ENCODE measurements around the gene CACFD1. TPM values are rescaled to one million over a fixed set of nuclear protein-coding genes. Genes with fewer than 3 reads are reported as not detected.

Gene CACFD1
- total and polyA plus RNA-seq, 2 of the 13 experiments (the other 11 are each of a cell fraction or from before 2014, with no cell fraction given): 13.8 to 14.6 TPM

DNA sequence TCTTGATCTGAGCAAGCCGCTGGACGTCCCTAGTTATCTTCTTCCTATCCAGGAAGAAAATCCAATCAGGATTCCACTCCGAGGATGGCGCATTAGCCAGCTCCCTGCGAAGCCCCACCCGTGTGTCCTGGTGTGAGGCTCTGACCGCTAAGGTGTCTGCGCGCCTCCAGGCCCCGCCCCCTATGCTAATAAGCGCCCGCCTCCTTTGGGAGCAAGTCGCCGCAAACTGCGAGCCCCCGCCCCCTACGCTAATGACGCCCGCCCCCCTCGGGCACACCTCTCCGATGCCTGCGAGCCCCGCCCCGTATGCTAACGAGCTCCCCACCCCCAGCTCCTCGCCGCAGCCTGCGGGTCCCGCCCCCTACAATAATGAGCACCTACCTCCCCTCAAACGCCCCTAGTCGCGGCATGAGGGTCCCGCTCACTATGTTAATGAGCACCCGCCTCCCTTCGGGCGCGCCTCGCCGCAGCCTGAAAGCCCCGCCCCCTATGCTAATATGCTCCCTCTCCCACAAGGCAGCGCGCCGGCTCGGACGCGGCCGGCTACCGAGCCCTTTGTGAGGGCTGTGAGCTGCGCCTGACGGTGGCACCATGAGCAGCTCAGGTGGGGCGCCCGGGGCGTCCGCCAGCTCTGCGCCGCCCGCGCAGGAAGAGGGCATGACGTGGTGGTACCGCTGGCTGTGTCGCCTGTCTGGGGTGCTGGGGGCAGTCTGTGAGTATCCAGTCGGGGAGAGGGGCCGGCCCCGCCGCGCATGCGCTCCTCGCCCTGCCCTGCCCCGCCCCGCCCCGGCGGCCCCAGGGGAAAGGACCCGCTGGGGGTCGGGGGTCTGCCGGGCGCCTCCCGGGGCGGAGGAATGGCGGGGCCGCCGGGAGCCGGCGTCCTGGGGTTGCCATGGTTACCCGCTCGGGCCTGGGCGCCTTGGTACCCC lies at the start of gene CACFD1 (continued):
- TF ChIP-seq, protein P1, sequence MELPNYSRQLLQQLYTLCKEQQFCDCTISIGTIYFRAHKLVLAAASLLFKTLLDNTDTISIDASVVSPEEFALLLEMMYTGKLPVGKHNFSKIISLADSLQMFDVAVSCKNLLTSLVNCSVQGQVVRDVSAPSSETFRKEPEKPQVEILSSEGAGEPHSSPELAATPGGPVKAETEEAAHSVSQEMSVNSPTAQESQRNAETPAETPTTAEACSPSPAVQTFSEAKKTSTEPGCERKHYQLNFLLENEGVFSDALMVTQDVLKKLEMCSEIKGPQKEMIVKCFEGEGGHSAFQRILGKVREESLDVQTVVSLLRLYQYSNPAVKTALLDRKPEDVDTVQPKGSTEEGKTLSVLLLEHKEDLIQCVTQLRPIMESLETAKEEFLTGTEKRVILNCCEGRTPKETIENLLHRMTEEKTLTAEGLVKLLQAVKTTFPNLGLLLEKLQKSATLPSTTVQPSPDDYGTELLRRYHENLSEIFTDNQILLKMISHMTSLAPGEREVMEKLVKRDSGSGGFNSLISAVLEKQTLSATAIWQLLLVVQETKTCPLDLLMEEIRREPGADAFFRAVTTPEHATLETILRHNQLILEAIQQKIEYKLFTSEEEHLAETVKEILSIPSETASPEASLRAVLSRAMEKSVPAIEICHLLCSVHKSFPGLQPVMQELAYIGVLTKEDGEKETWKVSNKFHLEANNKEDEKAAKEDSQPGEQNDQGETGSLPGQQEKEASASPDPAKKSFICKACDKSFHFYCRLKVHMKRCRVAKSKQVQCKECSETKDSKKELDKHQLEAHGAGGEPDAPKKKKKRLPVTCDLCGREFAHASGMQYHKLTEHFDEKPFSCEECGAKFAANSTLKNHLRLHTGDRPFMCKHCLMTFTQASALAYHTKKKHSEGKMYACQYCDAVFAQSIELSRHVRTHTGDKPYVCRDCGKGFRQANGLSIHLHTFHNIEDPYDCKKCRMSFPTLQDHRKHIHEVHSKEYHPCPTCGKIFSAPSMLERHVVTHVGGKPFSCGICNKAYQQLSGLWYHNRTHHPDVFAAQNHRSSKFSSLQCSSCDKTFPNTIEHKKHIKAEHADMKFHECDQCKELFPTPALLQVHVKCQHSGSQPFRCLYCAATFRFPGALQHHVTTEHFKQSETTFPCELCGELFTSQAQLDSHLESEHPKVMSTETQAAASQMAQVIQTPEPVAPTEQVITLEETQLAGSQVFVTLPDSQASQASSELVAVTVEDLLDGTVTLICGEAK (IDR thresholded peaks at IDR 0.05): no peak
- TF ChIP-seq, protein P1 (CRISPR knock-in tag; IDR thresholded peaks at IDR 0.05): no peak
- TF ChIP-seq SRSF9 (IDR thresholded peaks at IDR 0.05; ENCODE audit: borderline replicate concordance, insufficient read depth, low read depth, low read length, poor library complexity, severe bottlenecking): no peak
- TF ChIP-seq ZNF788 (CRISPR knock-in tag; IDR thresholded peaks at IDR 0.05; ENCODE audit: borderline replicate concordance): no peak
- TF ChIP-seq, protein P2, sequence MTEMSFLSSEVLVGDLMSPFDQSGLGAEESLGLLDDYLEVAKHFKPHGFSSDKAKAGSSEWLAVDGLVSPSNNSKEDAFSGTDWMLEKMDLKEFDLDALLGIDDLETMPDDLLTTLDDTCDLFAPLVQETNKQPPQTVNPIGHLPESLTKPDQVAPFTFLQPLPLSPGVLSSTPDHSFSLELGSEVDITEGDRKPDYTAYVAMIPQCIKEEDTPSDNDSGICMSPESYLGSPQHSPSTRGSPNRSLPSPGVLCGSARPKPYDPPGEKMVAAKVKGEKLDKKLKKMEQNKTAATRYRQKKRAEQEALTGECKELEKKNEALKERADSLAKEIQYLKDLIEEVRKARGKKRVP (CRISPR knock-in tag; IDR thresholded peaks at IDR 0.05): no peak
- no peak for TF ChIP-seq BRD4 (CRISPR knock-in tag; IDR thresholded peaks at IDR 0.05)
- TF ChIP-seq ZNF282 (IDR thresholded peaks at IDR 0.05; ENCODE audit: partially characterized antibody): no peak
- TF ChIP-seq KAT8 (CRISPR knock-in tag; IDR thresholded peaks at IDR 0.05): no peak
- TF ChIP-seq, protein P3, sequence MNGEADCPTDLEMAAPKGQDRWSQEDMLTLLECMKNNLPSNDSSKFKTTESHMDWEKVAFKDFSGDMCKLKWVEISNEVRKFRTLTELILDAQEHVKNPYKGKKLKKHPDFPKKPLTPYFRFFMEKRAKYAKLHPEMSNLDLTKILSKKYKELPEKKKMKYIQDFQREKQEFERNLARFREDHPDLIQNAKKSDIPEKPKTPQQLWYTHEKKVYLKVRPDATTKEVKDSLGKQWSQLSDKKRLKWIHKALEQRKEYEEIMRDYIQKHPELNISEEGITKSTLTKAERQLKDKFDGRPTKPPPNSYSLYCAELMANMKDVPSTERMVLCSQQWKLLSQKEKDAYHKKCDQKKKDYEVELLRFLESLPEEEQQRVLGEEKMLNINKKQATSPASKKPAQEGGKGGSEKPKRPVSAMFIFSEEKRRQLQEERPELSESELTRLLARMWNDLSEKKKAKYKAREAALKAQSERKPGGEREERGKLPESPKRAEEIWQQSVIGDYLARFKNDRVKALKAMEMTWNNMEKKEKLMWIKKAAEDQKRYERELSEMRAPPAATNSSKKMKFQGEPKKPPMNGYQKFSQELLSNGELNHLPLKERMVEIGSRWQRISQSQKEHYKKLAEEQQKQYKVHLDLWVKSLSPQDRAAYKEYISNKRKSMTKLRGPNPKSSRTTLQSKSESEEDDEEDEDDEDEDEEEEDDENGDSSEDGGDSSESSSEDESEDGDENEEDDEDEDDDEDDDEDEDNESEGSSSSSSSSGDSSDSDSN (CRISPR knock-in tag; IDR thresholded peaks at IDR 0.05): no peak
- no peak for TF ChIP-seq ZSCAN30 (CRISPR knock-in tag; IDR thresholded peaks at IDR 0.05)
- TF ChIP-seq NR1H2 (CRISPR knock-in tag; IDR thresholded peaks at IDR 0.05; ENCODE audit: borderline replicate concordance, low read depth): no peak
- TF ChIP-seq ZNF431 (CRISPR knock-in tag; IDR thresholded peaks at IDR 0.05; ENCODE audit: borderline replicate concordance, low read depth): no peak
- no peak for TF ChIP-seq CBX2 (IDR thresholded peaks at IDR 0.05; ENCODE audit: low read depth, low read length)
- no peak for TF ChIP-seq CBX2 (CRISPR knock-in tag; IDR thresholded peaks at IDR 0.05; ENCODE audit: low read depth)
- TF ChIP-seq, protein P4, sequence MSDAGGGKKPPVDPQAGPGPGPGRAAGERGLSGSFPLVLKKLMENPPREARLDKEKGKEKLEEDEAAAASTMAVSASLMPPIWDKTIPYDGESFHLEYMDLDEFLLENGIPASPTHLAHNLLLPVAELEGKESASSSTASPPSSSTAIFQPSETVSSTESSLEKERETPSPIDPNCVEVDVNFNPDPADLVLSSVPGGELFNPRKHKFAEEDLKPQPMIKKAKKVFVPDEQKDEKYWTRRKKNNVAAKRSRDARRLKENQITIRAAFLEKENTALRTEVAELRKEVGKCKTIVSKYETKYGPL (CRISPR knock-in tag; IDR thresholded peaks at IDR 0.05): 0 out of 2 replicates have a peak, but pooled peaks have one; percentile 34
- no peak for TF ChIP-seq MIXL1 (CRISPR knock-in tag; IDR thresholded peaks at IDR 0.05)

Measured in HepG2 (cell line).